Progenitor cell of endocrine pancreas (in vitro differentiated cells): ENCODE data around the gene MAB21L3. TPM values are rescaled to one million over a fixed set of nuclear protein-coding genes. Genes with fewer than 3 reads are reported as not detected.
A peak's percentile ranks its signal among the peaks of the same experiment; 100 is the strongest.

ENCODE experiments used
- DNase-seq: peaks from one replicate; pipeline ENCODE4 v3.0.0; 2021; ENCODE audit warnings: low spot score; ENCODE audit not compliant: unreplicated experiment
- H3K27ac Mint-ChIP-seq: 2 replicates; pipeline ENCODE4 v1.8.0; 2021; ENCODE audit warnings: mild to moderate bottlenecking, moderate library complexity, mixed read lengths
- H3K27me3 Mint-ChIP-seq: 2 replicates; pipeline ENCODE4 v1.8.0; 2021; ENCODE audit warnings: mixed read lengths
- H3K36me3 Mint-ChIP-seq: 2 replicates; pipeline ENCODE4 v1.8.0; 2022; ENCODE audit warnings: mixed read lengths; ENCODE audit not compliant: insufficient read depth
- H3K4me1 Mint-ChIP-seq: 2 replicates; pipeline ENCODE4 v1.8.0; 2021; ENCODE audit warnings: low read depth, mixed read lengths
- H3K4me3 Mint-ChIP-seq: 2 replicates; pipeline ENCODE4 v1.8.0; 2021; ENCODE audit warnings: low read depth, mild to moderate bottlenecking, moderate library complexity, mixed read lengths
- H3K9me3 Mint-ChIP-seq: 2 replicates; pipeline ENCODE4 v1.8.0; 2021; ENCODE audit warnings: low read depth, mixed read lengths
- total RNA-seq: library from RNA; stranded (reverse); gene quantifications from 2 replicates; pipeline ENCODE4 v1.2.1, GENCODE V29; 2021
- TF ChIP-seq, protein P1 (sequence below): fragments of 200-600 bp; sonication (generic); IDR thresholded peaks from one replicate; pipeline ENCODE4 v1.5.0; 2021; ENCODE audit warnings: antibody characterized with exemption, mild to moderate bottlenecking; ENCODE audit not compliant: unreplicated experiment

The MAB21L3 gene
- total RNA-seq, 1 donor from 2014 or later = not detected

GRCh38 chr1:116075575-116075974 lies 35.6 kb upstream of the MAB21L3 start:
- peaks cover 1% of the 10 kb centered on the region for H3K36me3 Mint-ChIP-seq
- DNase-seq = no peak
- H3K4me1 Mint-ChIP-seq = peaks cover 4% of the 10 kb centered on the region
- no peak overlapping the region for H3K27ac Mint-ChIP-seq
- H3K4me3 Mint-ChIP-seq = no peak overlapping the region
- TF ChIP-seq, protein P1, sequence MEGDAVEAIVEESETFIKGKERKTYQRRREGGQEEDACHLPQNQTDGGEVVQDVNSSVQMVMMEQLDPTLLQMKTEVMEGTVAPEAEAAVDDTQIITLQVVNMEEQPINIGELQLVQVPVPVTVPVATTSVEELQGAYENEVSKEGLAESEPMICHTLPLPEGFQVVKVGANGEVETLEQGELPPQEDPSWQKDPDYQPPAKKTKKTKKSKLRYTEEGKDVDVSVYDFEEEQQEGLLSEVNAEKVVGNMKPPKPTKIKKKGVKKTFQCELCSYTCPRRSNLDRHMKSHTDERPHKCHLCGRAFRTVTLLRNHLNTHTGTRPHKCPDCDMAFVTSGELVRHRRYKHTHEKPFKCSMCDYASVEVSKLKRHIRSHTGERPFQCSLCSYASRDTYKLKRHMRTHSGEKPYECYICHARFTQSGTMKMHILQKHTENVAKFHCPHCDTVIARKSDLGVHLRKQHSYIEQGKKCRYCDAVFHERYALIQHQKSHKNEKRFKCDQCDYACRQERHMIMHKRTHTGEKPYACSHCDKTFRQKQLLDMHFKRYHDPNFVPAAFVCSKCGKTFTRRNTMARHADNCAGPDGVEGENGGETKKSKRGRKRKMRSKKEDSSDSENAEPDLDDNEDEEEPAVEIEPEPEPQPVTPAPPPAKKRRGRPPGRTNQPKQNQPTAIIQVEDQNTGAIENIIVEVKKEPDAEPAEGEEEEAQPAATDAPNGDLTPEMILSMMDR = no peak
- no peaks in the 10 kb centered on the region for H3K9me3 Mint-ChIP-seq
- no peaks in the 10 kb centered on the region for H3K27me3 Mint-ChIP-seq

DNA sequence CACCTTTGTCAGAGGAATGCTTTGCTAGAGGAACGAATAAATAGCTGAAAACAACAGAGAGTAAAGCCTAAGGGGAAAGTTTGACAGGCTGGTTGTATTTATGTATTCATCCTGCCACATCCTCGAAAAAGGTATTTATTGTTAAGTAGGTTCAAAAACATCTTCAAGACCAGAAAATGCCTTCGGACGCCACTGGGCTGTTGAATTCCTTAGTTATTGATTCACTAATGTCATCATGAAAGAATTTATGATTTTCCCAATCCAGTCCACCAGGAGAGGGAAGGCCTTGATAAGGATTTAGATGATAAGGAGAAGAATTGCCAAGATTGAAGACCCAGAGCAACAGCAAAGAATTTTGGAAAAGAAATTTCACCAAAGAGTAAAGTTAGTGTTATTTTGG lies 35.2 kb upstream of the MAB21L3 start:
- DNase-seq = no peak
- Mint-ChIP-seq H3K27ac (no peak overlapping the region), H3K9me3 (no peaks in the 10 kb centered on the region), H3K4me3 (no peak overlapping the region), H3K27me3 (no peaks in the 10 kb centered on the region), H3K36me3 (peaks cover 1% of the 10 kb centered on the region), H3K4me1 (peaks cover 4% of the 10 kb centered on the region)
- TF ChIP-seq, protein P1 = no peak

GRCh38 chr1:116076831-116077230 lies 34.4 kb upstream of the MAB21L3 start:
- peaks cover 4% of the 10 kb centered on the region for H3K4me1 Mint-ChIP-seq
- DNase-seq = no peak
- peaks cover under 1% of the 10 kb centered on the region for H3K36me3 Mint-ChIP-seq
- no peaks in the 10 kb centered on the region for H3K27me3 Mint-ChIP-seq
- no peak overlapping the region for H3K4me3 Mint-ChIP-seq
- H3K9me3 Mint-ChIP-seq = no peaks in the 10 kb centered on the region
- TF ChIP-seq, protein P1 = no peak
- no peak overlapping the region for H3K27ac Mint-ChIP-seq

- Mint-ChIP-seq H3K4me3 (no peak overlapping the region), H3K27me3 (no peaks in the 10 kb centered on the region), H3K9me3 (no peaks in the 10 kb centered on the region), H3K36me3 (no peaks in the 10 kb centered on the region), H3K4me1 (peaks cover 4% of the 10 kb centered on the region), H3K27ac (no peak overlapping the region)
- no peak for DNase-seq
- TF ChIP-seq, protein P1 = peak; percentile 13
Observed at GRCh38 chr1:116078699-116079223, 32.4 kb upstream of the MAB21L3 start.

- peaks cover 9% of the 10 kb centered on the region for H3K36me3 Mint-ChIP-seq
- no peak overlapping the region for H3K4me3 Mint-ChIP-seq
- no peak for DNase-seq
- H3K27ac Mint-ChIP-seq = no peak overlapping the region
- TF ChIP-seq, protein P1 = no peak
- H3K4me1 Mint-ChIP-seq = no peaks in the 10 kb centered on the region
- no peaks in the 10 kb centered on the region for H3K27me3 Mint-ChIP-seq
- H3K9me3 Mint-ChIP-seq = peaks cover 31% of the 10 kb centered on the region
Observed at GRCh38 chr1:116087628-116088027, 23.6 kb upstream of the MAB21L3 start.
